Activated T-helper 1 cell treated with anti-CD3 and anti-CD28 coated beads, Interleukin-12 subunit alpha, Interleukin-12 subunit beta, Interleukin-2, Interleukin-4 antibody, amounts not matched to agents 30 ng/mL and 10 ng/mL and 1 ng/mL, durations not matched to agents 14 hours and 24 hours and 36 hours (primary cell): Measurements from ENCODE around the gene AQP12A. TPM values are rescaled to one million over a fixed set of nuclear protein-coding genes. Genes with fewer than 3 reads are reported as not detected.

Experiments used
- DNase-seq: peaks from one replicate; pipeline ENCODE4 v3.0.0; 2021; ENCODE audit warnings: low spot score
- H3K27ac Mint-ChIP-seq: one replicate; pipeline ENCODE4 v1.8.0; 2021; ENCODE audit warnings: mild to moderate bottlenecking, mixed read lengths
- H3K27me3 Mint-ChIP-seq: one replicate; pipeline ENCODE4 v1.8.0; 2022; ENCODE audit warnings: mild to moderate bottlenecking, moderate library complexity, mixed read lengths; ENCODE audit not compliant: insufficient read depth
- H3K36me3 Mint-ChIP-seq: one replicate; pipeline ENCODE4 v1.8.0; 2021; ENCODE audit warnings: low read depth, mixed read lengths
- H3K4me1 Mint-ChIP-seq: one replicate; pipeline ENCODE4 v1.8.0; 2021; ENCODE audit warnings: low read depth, mixed read lengths
- H3K4me3 Mint-ChIP-seq: one replicate; pipeline ENCODE4 v1.8.0; 2021; ENCODE audit warnings: mild to moderate bottlenecking, moderate library complexity, mixed read lengths
- H3K9me3 Mint-ChIP-seq: one replicate; pipeline ENCODE4 v1.8.0; 2021; ENCODE audit warnings: mixed read lengths
- intact Hi-C: fragments of 100-400 bp; cut with micrococcal nuclease; formaldehyde crosslinking; loops from one replicate; pipeline ENCODE4 v1.15.1; 2024
- total RNA-seq: library from RNA; stranded (reverse); gene quantifications from 2 replicates; pipeline ENCODE4 v1.2.3, GENCODE V29; 2022

Gene AQP12A
- total RNA-seq, 1 donor from 2014 or later = not detected

DNA sequence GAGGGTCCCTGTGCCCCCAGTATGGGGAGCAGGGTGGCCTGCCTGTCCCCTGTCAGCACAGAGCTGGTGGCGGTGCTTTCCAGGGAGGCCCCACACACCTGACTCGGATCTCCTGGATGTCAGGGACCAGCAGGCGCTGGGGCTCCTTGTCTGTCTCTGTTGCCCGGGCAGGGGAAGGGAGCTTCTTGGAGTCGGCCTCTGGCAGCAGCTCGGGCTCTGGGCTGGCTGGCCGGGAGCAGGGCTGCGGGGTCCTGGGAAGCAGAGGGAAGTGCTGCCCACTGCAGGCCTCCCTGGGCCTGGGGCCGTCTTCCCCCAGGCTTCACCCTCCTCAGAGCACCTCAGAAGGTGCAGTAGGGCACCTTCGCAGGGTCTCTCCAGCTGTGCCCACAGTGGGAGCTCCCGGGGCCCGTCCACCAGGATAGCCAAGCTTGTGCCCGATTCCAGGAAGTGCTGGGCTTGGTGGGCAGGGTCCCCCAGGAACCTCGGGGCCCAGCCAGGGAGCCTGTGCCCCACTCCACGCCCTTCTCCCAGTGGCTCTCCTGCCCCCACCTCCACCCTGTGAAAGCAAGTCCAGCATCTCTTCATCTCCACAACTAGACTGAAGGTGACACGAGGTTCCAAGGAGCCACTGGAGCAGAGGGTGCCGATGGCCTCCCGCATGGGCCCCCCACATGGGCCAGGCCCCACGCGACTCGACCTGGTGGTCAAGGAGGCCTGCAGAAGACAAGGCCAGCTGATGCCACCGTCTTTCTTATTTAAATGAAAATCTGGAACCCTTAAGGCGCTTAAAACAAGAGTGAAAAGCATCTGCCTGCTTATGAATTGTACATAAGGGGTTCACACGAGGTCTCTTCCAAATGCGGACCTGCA, 28.2 kb downstream of the AQP12A start:
- intact Hi-C loops = no loop called here
- Mint-ChIP-seq H3K4me3 (no peak overlapping the region), H3K36me3 (no peaks in the 10 kb centered on the region), H3K27me3 (no peaks in the 10 kb centered on the region), H3K27ac (no peak overlapping the region), H3K9me3 (no peaks in the 10 kb centered on the region), H3K4me1 (no peaks in the 10 kb centered on the region)
- no peak for DNase-seq

DNA sequence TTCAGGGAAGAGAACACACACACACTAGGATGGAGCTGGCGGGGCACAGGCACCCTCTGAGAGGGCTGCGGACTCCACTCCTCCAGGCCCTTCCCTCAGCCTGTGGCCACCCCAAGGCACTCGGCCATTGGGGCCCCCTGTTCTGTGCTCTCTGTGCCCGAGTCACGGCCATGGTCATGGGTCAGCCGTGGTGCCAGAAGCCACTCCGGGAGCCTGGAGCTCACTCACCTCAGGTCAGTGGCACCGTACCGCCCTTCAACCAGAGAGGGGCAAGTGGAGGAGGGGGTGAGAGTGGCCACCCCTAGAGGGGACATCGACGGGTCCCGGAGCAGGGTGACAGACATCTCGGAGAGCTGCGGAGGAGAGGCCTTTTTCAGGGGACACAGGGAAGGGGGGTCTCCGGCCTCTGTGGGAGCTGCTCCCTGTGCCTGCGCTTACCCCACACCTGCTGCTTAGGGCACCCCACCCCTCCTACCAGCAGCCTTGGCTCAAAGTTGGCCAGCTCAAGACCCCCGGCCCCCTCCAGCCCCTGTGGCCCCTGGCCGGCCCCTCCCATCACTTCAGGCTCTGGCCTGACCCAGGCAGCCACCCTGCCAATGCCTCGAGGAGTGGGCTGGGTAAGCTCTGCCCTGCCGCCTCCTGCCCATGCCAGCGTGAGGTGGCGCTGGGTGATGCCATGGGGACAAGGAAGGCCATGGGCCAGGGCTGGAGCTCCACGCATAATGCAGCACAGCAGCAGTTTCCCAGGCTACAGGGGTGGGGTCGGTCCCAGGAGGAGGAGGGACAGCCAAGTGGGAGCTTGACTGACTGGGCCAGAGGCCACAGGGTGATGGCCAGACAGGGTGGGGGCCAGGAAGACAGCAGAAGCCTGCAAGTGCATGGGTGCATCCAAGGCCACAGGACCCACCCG, 29.3 kb downstream of the AQP12A start:
- no peak for DNase-seq
- H3K36me3 Mint-ChIP-seq = no peaks in the 10 kb centered on the region
- no peak overlapping the region for H3K27ac Mint-ChIP-seq
- H3K27me3 Mint-ChIP-seq = no peaks in the 10 kb centered on the region
- no peaks in the 10 kb centered on the region for H3K9me3 Mint-ChIP-seq
- intact Hi-C loops = no loop called here
- H3K4me3 Mint-ChIP-seq = no peak overlapping the region
- H3K4me1 Mint-ChIP-seq = no peaks in the 10 kb centered on the region

DNA sequence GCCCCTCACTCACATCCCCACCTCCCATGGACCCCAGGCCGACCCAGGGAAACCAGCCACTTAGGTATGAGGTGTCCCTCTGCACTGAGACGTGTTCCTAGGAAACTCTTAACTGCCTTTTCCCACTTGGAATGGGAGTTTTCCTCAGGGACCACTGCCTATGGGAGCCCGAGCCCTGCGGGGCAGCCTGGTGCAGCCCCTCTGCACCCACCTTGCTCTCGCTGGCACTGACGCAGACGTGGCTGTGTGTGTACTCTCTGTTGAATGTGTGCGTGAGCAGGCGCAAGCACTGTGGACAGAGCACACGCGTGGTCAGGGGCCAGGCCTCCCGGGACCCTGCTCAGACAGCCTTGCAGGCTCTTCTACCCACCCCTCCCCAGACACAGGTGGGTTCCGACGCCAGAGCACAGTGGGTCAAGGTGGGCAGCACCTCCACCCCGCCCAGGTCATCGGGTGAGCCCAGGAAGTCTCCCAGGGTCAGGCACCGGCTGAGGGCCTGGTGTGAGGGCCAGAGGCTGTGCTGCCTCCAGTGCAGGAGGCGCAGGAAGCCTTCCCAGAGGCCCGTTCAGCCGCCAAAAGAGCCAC, 30.0 kb downstream of the AQP12A start:
- H3K27me3 Mint-ChIP-seq = no peaks in the 10 kb centered on the region
- DNase-seq = no peak
- intact Hi-C loops = no loop called here

GRCh38 chr2:240722376-240722775, 30.7 kb downstream of the AQP12A start:
- Mint-ChIP-seq H3K9me3 (no peaks in the 10 kb centered on the region), H3K27ac (no peak overlapping the region), H3K36me3 (no peaks in the 10 kb centered on the region), H3K27me3 (no peaks in the 10 kb centered on the region), H3K4me1 (no peaks in the 10 kb centered on the region), H3K4me3 (no peak overlapping the region)
- DNase-seq = no peak
- intact Hi-C loops = no loop called here

More for the DNA sequence above, 30.0 kb downstream of the AQP12A start:
- H3K36me3 Mint-ChIP-seq = no peaks in the 10 kb centered on the region
- H3K4me3 Mint-ChIP-seq = no peak overlapping the region
- H3K4me1 Mint-ChIP-seq = no peaks in the 10 kb centered on the region
- no peaks in the 10 kb centered on the region for H3K9me3 Mint-ChIP-seq
- no peak overlapping the region for H3K27ac Mint-ChIP-seq

DNA sequence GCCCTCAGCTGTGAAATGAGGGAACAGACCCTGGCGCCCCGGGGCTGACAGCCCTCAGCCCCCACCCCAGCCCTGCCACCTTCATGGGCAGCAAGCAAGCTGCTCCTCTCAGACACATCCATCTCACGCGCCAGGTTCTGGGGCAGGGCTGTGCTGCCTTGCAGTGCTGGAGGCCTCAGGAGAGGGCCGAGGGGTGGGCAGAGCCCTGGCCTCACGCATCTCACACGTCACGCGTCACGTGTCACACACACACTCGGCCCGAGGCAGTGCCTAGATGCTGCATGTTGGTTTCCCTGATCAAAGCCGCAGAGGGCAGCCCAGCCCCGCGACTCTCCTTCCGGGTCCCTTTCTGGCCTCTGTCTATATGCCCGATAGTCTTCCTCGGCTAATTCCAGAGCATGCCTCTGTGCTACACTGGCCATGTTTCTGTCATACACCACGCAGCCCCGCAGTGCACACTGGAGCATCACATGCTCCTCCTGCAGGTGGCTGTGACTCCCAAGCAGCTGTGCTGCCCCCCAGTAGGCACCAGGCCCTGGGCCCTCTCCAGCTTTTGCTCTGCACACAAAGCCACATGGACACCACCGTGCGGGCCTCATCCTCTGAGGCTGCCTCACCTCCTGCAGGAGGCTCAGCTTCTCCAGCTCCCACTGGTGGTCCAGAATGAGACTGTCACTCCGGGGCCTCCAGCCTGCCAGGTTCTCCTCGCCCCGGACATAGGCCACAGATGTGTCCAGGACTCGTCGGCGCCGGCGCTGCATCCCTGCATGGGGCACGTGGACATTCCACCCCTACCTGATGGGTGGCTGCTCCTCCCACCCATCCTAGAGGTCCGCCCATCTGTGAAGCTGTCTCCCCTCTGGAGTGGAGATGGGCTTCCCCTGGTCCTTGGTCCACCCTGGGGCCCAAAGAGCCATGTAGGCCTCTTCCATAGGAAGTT, 31.4 kb downstream of the AQP12A start:
- Mint-ChIP-seq H3K4me1 (no peaks in the 10 kb centered on the region), H3K9me3 (no peaks in the 10 kb centered on the region), H3K4me3 (no peak overlapping the region), H3K36me3 (no peaks in the 10 kb centered on the region), H3K27me3 (no peaks in the 10 kb centered on the region), H3K27ac (no peak overlapping the region)
- intact Hi-C loops = no loop called here
- no peak for DNase-seq

DNA sequence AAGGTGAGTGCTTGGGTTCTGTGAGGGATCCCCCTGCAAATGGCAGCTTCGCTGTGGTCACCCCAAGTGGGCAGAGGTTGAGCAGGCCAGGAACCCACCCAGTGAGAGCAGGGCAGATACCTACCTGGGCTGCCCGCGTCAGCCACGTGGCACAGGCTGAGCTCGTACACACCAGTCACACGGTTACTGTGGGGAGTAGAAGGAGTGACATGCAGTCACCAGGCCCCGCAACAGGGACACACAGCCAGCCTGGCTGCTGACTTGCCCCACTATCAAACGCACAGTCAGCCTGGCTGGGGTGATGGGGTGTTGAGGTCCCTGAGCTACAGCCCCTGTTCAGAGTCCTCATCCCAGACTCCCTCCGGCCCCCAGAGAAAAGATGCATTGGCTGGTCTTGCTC, 32.2 kb downstream of the AQP12A start:
- no peaks in the 10 kb centered on the region for H3K4me1 Mint-ChIP-seq
- no peak for DNase-seq
- H3K27ac Mint-ChIP-seq = no peak overlapping the region
- H3K27me3 Mint-ChIP-seq = no peaks in the 10 kb centered on the region
- H3K36me3 Mint-ChIP-seq = no peaks in the 10 kb centered on the region
- no peaks in the 10 kb centered on the region for H3K9me3 Mint-ChIP-seq
- H3K4me3 Mint-ChIP-seq = no peak overlapping the region
- intact Hi-C loops = no loop called here

GRCh38 chr2:240724431-240724830, 32.8 kb downstream of the AQP12A start:
- no peak overlapping the region for H3K27ac Mint-ChIP-seq
- peaks cover 3% of the 10 kb centered on the region for H3K27me3 Mint-ChIP-seq
- no peaks in the 10 kb centered on the region for H3K9me3 Mint-ChIP-seq
- intact Hi-C loops = no loop called here
- no peak overlapping the region for H3K4me3 Mint-ChIP-seq
- no peak for DNase-seq
- H3K4me1 Mint-ChIP-seq = no peaks in the 10 kb centered on the region
- H3K36me3 Mint-ChIP-seq = no peaks in the 10 kb centered on the region

DNA sequence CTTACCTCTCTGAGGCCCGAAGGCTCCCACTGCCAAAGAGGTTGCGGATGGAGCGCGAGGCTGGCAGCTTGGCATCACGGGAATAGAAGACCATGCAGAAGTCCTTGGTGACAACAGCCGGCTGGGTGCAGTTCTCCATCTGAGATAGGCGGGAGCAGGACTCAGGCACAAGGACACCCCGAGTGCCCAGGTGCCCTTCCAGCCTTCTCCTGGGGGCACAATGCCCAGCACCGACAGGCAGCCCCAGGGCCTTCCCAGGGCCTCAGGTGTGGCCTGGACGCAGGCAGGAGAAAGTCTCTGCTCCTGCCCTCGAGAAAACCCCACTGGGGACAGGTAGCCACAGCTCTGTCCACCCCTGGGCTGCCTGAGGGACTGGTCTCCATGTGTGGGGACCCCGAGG, 33.6 kb downstream of the AQP12A start:
- H3K9me3 Mint-ChIP-seq = no peaks in the 10 kb centered on the region
- H3K4me3 Mint-ChIP-seq = no peak overlapping the region
- H3K27me3 Mint-ChIP-seq = peaks cover 3% of the 10 kb centered on the region
- no peak for DNase-seq
- H3K4me1 Mint-ChIP-seq = no peaks in the 10 kb centered on the region
- intact Hi-C loops = no loop called here
- no peak overlapping the region for H3K27ac Mint-ChIP-seq
- H3K36me3 Mint-ChIP-seq = no peaks in the 10 kb centered on the region

DNA sequence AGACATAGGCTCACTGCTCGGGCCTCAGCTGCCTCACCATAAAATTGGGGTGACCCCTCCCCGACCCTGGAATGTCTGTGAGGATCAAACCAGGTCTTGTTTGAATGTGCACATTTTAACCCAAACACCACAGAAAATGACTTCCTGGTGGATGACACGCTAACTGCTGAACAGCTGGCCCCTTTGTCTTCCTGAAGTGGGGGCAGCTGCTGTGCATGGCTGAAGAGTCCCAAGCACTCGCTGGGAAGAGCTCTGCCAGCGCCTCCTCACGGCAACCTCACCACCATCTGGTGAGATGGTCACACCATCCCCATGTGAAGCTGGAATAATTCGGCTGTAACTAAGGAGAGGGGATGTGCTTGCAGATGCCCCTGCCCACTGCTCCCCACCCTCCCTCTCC, 34.0 kb downstream of the AQP12A start:
- no peak for DNase-seq
- Mint-ChIP-seq H3K27me3 (peaks cover 3% of the 10 kb centered on the region), H3K9me3 (no peaks in the 10 kb centered on the region), H3K27ac (no peak overlapping the region), H3K36me3 (no peaks in the 10 kb centered on the region), H3K4me1 (no peaks in the 10 kb centered on the region), H3K4me3 (no peak overlapping the region)
- intact Hi-C loops = no loop called here

DNA sequence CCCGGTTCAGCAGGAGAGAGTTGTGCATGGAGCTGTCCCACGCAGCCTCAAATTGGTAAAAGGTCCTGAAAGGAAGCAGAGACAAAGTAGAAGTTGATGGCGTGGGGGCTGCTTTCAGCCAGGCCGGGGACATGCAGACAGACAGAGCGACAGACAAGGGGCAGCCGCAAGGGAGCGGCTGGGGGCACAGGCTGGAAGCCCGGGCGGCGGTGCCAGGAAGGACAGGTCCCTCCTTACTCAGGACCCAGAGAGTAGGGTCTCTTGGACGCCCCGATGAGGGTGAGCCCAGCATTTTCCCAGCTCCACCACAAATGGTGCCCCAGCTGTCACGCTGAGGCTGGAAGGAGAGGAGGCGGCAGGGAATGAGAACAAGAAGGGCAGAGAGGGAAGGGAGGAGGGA, 35.2 kb downstream of the AQP12A start:
- Mint-ChIP-seq H3K27me3 (peaks cover 6% of the 10 kb centered on the region), H3K36me3 (no peaks in the 10 kb centered on the region), H3K4me3 (no peak overlapping the region), H3K4me1 (no peaks in the 10 kb centered on the region), H3K27ac (no peak overlapping the region), H3K9me3 (no peaks in the 10 kb centered on the region)
- intact Hi-C loops = no loop called here
- no peak for DNase-seq

DNA sequence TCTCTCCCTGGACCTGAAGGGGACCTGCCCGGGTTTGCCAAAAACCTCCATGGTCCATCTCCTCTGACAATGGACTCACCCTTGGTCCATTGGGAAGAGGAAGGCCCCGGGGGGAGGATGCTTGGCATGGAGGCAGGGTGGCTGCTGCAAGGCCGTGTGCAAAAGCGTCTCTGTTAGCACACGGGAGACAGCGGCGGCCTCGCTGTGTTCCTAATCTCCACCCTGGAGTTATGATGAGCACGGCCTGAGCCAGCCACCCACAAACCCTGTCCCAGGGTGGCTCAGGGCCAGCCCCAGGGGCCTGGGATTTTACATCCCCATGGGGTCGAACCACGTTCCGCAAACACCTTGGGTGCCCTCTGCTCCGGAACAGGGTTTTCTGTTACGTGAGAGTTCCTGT, 35.8 kb downstream of the AQP12A start:
- no peaks in the 10 kb centered on the region for H3K36me3 Mint-ChIP-seq
- intact Hi-C loops = no loop called here
- no peaks in the 10 kb centered on the region for H3K9me3 Mint-ChIP-seq
- DNase-seq = no peak
- no peaks in the 10 kb centered on the region for H3K4me1 Mint-ChIP-seq
- peaks cover 6% of the 10 kb centered on the region for H3K27me3 Mint-ChIP-seq
- no peak overlapping the region for H3K27ac Mint-ChIP-seq
- H3K4me3 Mint-ChIP-seq = no peak overlapping the region

GRCh38 chr2:240727913-240728312, 36.2 kb downstream of the AQP12A start:
- peaks cover 6% of the 10 kb centered on the region for H3K27me3 Mint-ChIP-seq
- H3K4me1 Mint-ChIP-seq = no peaks in the 10 kb centered on the region
- H3K27ac Mint-ChIP-seq = no peak overlapping the region
- H3K36me3 Mint-ChIP-seq = no peaks in the 10 kb centered on the region
- H3K9me3 Mint-ChIP-seq = no peaks in the 10 kb centered on the region
- H3K4me3 Mint-ChIP-seq = no peak overlapping the region
- intact Hi-C loops = no loop called here
- DNase-seq = no peak
